ENCODE data around the gene PRKCZ. TPM values are rescaled to one million over a fixed set of nuclear protein-coding genes. Genes with fewer than 3 reads are reported as not detected.
A peak's percentile ranks its signal among the peaks of the same experiment; 100 is the strongest.
"Not testable (repeated sequence)": the region's sequence is repeated elsewhere in the genome, so short reads cannot be mapped to it uniquely, and the experiment has no call there.

The PRKCZ gene
- total and polyA plus RNA-seq, 7 donors = 0.07 to 2.3 (median 0.42) TPM; not detected in 1

DNA sequence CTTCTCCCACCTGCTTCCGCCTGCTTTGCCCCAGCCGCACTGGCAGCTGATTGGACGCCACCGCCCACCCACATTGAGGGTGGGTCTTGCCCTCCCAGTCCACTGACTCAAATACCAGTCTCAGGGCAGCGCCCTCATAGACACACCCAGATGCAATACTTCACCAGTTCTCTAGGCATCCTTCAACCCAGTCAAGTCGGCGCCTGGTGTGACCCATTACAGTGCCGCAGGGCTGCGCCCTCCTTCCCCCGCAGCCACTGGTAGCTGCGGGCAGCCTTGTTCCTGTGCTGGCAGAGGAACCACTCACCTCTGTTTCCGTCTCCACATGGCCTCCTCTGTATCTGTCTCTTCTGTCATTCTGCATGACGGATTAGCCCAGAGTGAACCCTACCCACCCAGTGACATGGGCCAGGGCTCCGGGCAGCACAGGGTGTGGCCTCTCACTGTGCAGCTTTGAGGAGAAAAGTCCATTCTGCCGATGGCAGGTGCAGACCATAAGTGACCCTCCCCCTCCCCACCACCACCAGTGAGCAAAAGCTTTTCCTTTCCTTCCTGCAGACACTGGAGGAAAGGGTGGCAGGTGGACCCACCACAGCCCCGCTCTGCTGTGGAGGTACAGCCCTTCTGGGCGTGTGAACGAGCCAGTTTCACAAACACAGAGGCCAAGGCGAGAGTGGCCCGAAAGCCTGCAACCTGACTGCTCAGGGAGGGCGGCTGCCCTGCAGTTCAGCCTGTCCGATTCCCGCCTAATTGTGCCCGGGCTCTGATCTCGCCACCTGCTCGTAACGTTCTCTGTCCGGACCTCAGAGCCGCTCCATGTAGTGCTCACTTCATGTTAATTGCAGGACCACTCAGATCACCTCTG is 87.3 kb downstream of the PRKCZ start:
- H3K27me3 ChIP-seq (ENCODE audit: insufficient read depth in 3 of 3, low read length in 2 of 3) = peaks cover 0 to 35% (median 29%) of the 10 kb centered on the region in 3 donors
- DNase-seq (peak in 1 of 2 donors; percentile 9), ATAC-seq (no peak)
- 55 to 63% (median 62%) methylated on average over 27 to 29 of the region's 29 CpGs for WGBS, 3 donors
- no peaks in the 10 kb centered on the region for H3K9me3 ChIP-seq
- no peak overlapping the region for H3K27ac ChIP-seq
- H3K4me3 ChIP-seq = no peak overlapping the region
- no peaks in the 10 kb centered on the region for H3K36me3 ChIP-seq (ENCODE audit: insufficient read depth in 1 of 2, low read depth in 1 of 2)
- intact Hi-C loops (cut with DNase I) = no loop called here
- peaks cover 4% of the 10 kb centered on the region for H3K4me1 ChIP-seq
- TF ChIP-seq, protein P1, sequence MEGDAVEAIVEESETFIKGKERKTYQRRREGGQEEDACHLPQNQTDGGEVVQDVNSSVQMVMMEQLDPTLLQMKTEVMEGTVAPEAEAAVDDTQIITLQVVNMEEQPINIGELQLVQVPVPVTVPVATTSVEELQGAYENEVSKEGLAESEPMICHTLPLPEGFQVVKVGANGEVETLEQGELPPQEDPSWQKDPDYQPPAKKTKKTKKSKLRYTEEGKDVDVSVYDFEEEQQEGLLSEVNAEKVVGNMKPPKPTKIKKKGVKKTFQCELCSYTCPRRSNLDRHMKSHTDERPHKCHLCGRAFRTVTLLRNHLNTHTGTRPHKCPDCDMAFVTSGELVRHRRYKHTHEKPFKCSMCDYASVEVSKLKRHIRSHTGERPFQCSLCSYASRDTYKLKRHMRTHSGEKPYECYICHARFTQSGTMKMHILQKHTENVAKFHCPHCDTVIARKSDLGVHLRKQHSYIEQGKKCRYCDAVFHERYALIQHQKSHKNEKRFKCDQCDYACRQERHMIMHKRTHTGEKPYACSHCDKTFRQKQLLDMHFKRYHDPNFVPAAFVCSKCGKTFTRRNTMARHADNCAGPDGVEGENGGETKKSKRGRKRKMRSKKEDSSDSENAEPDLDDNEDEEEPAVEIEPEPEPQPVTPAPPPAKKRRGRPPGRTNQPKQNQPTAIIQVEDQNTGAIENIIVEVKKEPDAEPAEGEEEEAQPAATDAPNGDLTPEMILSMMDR (IDR thresholded peaks at IDR 0.05) = no peak

DNA sequence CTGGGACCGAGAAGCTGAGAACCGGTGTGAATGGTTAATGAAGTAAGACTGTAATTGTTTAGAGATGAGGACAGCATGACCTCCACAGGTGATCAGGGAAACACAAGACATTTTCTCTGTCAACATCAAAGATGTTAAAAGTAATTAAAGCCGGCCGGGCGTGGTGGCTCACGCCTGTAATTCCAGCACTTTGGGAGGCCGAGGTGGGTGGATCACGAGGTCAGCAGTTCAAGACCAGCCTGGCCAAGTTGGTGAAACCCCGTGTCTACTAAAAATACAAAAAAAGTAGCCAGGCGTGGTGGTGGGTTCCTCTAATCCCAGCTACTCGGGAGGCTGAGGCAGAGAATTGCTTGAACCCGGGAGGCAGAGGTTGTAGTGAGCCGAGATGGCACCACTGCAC is 88.9 kb downstream of the PRKCZ start:
- WGBS, 3 donors = 79 to 82% (median 80%) methylated on average over 13 of the region's 13 CpGs

DNA sequence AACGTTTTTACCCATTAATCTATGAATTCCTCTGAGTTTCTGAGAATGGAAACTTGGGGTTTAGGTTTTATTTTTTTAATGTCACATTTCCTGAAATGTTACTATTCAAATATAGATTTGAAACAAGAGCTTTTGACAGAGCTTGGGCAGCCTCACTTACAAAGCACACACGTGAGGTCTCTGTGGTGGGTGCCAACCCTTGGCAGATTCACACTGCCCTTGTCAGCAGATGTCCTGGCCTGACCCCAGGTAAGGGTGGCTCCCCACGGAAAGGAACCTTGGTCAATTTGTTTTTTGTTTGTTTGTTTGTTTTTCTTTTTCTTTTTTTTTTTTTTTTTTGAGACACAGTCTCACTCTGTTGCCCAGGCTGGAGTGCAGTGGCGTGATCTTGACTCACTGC is 90.8 kb downstream of the PRKCZ start:
- Histone ChIP-seq H3K36me3 (ENCODE audit: insufficient read depth in 1 of 2, low read depth in 1 of 2) (no peaks in the 10 kb centered on the region), H3K4me3 (no peak overlapping the region), H3K9me3 (no peaks in the 10 kb centered on the region), H3K27ac (no peak overlapping the region), H3K27me3 (ENCODE audit: insufficient read depth in 3 of 3, low read length in 2 of 3) (peaks cover 0 to 21% (median 14%) of the 10 kb centered on the region in 3 donors), H3K4me1 (no peaks in the 10 kb centered on the region)
- ATAC-seq = no peak
- DNase-seq = no peak
- TF ChIP-seq, protein P1 (IDR thresholded peaks at IDR 0.05) = no peak
- intact Hi-C loops (cut with DNase I) = no loop called here
- WGBS, 3 donors = 50 to 56% (median 51%) methylated on average over 4 of the region's 4 CpGs

More for the DNA sequence above, 88.9 kb downstream of the PRKCZ start:
- DNase-seq; H3K36me3 ChIP-seq (ENCODE audit: insufficient read depth in 1 of 2, low read depth in 1 of 2); H3K27ac ChIP-seq; H3K4me3 ChIP-seq; H3K9me3 ChIP-seq; H3K4me1 ChIP-seq; ATAC-seq; intact Hi-C loops (cut with DNase I): not testable (repeated sequence)
- peaks cover 0 to 28% (median 26%) of the 10 kb centered on the region in 3 donors for H3K27me3 ChIP-seq (ENCODE audit: insufficient read depth in 3 of 3, low read length in 2 of 3)

DNA sequence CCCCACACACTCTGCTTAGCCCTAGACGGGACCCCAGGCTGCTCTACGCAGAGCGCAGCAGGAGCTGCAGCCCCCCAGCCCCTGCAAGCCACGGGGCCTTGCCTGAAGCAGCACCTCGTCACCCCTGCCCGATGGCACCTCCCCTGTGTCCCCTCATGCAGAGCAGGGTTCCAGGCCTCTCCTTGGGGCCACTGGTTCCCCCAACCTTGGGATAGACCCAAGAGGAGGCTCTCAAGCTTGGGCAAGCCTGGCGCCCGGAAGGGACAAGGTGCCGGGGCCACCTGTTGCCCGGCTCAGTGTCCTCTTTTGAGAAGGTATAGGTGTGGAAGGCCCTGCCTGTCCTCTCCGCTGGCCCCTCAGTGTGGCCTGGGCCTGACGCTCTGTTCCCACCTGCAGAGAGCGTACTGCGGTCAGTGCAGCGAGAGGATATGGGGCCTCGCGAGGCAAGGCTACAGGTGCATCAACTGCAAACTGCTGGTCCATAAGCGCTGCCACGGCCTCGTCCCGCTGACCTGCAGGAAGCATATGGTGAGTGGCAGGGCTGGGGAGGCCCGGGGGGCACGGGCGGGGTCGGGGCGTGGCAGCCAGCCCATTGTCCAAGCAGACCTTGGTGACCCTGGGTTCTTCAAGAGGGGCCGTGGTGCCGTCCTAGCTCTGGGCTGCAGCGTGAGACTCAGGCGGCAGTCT is 93.7 kb downstream of the PRKCZ start:
- Histone ChIP-seq H3K9me3 (no peaks in the 10 kb centered on the region), H3K27me3 (ENCODE audit: insufficient read depth in 3 of 3, low read length in 2 of 3) (peaks cover 0 to 13% (median 5%) of the 10 kb centered on the region in 3 donors), H3K36me3 (ENCODE audit: insufficient read depth in 1 of 2, low read depth in 1 of 2) (no peaks in the 10 kb centered on the region), H3K27ac (no peak overlapping the region), H3K4me3 (no peak overlapping the region), H3K4me1 (no peaks in the 10 kb centered on the region)
- TF ChIP-seq, protein P1 (IDR thresholded peaks at IDR 0.05) = no peak
- DNase-seq = peak; percentile 7 to 38
- intact Hi-C loops (cut with DNase I) = no loop called here
- ATAC-seq = no peak
- WGBS, 3 donors = 86 to 88% (median 87%) methylated on average over 28 to 30 of the region's 30 CpGs

DNA sequence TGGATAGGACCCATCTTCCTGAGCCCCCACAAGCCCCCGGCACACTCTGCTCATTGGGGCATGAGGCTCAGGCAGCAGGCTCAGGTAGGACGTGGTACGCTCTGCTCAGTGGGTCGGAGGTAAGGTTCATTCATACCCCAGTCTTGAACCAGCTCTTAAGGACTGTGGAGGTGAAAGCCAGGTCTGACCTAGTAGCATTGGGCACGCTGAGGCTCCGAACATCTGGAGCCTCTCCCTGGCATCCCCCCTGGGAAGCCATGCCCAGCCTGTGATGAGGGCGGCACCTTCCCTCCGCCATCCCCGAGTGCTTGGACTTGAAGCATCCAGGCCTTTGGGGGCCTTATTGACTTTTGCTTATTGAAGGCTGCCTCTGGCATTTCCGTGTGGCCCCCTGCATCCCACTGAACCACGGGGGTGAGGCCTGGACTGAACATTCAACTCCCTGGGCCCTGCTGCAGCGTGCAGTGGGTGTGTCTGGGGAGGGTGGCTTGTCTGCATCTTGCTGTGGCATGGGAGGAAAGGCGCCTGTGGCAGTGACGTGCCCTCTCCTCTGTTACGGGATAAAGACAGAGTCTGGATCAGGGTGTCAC is 94.4 kb downstream of the PRKCZ start:
- 84 to 89% (median 85%) methylated on average over 15 of the region's 15 CpGs for WGBS, 3 donors
- Histone ChIP-seq H3K4me1 (no peaks in the 10 kb centered on the region), H3K36me3 (ENCODE audit: insufficient read depth in 1 of 2, low read depth in 1 of 2) (no peaks in the 10 kb centered on the region), H3K27ac (no peak overlapping the region), H3K4me3 (no peak overlapping the region), H3K9me3 (no peaks in the 10 kb centered on the region), H3K27me3 (ENCODE audit: insufficient read depth in 3 of 3, low read length in 2 of 3) (peaks cover 0 to 12% (median 5%) of the 10 kb centered on the region in 3 donors)
- ATAC-seq (no peak), DNase-seq (peak in 1 of 2 donors; percentile 4)
- intact Hi-C loops (cut with DNase I) = no loop called here
- TF ChIP-seq, protein P1 (IDR thresholded peaks at IDR 0.05) = no peak

Data from psoas muscle (tissue), 8 donors.